Activated CD8-positive, alpha-beta T cell treated with anti-CD3 and anti-CD28 coated beads, Interleukin-2, amount 10 ng/mL, durations not matched to agents 7 days and 5 days (primary cell): ENCODE data around the gene BBC3. TPM values are rescaled to one million over a fixed set of nuclear protein-coding genes. Genes with fewer than 3 reads are reported as not detected.

Experiments
- ATAC-seq: fragments of 150-1000 bp; cut with Tn5 transposase; one replicate; pipeline ENCODE4 v1.10.0; 2021; ENCODE audit warnings: moderate library complexity
- CTCF ChIA-PET: fragments of 350-600 bp; sonication (Branson Sonifier 250); formaldehyde crosslinking; loops from one replicate; lab custom pipeline; 2021; ENCODE audit warnings: antibody characterized with exemption; lab: Charles Lee
- POLR2A ChIA-PET: fragments of 350-600 bp; sonication (Branson Sonifier 250); formaldehyde crosslinking; loops from one replicate; lab custom pipeline; 2021; ENCODE audit warnings: antibody characterized with exemption; lab: Charles Lee
- DNase-seq: peaks from one replicate; pipeline ENCODE4 v3.0.0-alpha.2; 2020
- H3K27ac Mint-ChIP-seq: one replicate; pipeline ENCODE4 v1.8.0; 2021; ENCODE audit warnings: mild to moderate bottlenecking, mixed read lengths
- H3K27me3 Mint-ChIP-seq: one replicate; pipeline ENCODE4 v1.8.0; 2021; ENCODE audit warnings: low read depth, mixed read lengths
- H3K36me3 Mint-ChIP-seq: one replicate; pipeline ENCODE4 v1.8.0; 2021; ENCODE audit warnings: low read depth, mixed read lengths
- H3K4me1 Mint-ChIP-seq: one replicate; pipeline ENCODE4 v1.8.0; 2021; ENCODE audit warnings: low read depth, mixed read lengths
- H3K4me3 Mint-ChIP-seq: one replicate; pipeline ENCODE4 v1.8.0; 2021; ENCODE audit warnings: mild to moderate bottlenecking, mixed read lengths
- H3K9me3 Mint-ChIP-seq: one replicate; pipeline ENCODE4 v1.8.0; 2022; ENCODE audit warnings: mixed read lengths; ENCODE audit not compliant: insufficient read depth
- total RNA-seq, 2 experiments: library from RNA; stranded (reverse); gene quantifications; one replicate each; pipeline ENCODE4 v1.2.3, GENCODE V29; 2021

The BBC3 gene
- total RNA-seq, 2 experiments from 2014 or later, result 15.7 to 16.8 TPM

GRCh38 chr19:47240996-47241918 is 10.3 kb upstream of the BBC3 start:
- Mint-ChIP-seq H3K27ac (no peak overlapping the region), H3K4me1 (peaks cover 42% of the 10 kb centered on the region), H3K4me3 (no peak overlapping the region), H3K36me3 (no peaks in the 10 kb centered on the region), H3K9me3 (no peaks in the 10 kb centered on the region), H3K27me3 (no peaks in the 10 kb centered on the region)
- peak; percentile 34 for ATAC-seq
- ChIA-PET POLR2A (interaction anchor here (1.1 kb wide), 1 partner anchor 15 kb away, joined by 7 read pairs; no protein-coding TSS in a partner anchor), CTCF (interaction anchor here (1.0 kb wide), 2 partner anchors 16 to 30 kb away, joined by 4 read pairs; no protein-coding TSS in a partner anchor)
- peak; percentile 92 for DNase-seq

- H3K27ac Mint-ChIP-seq, result no peak overlapping the region
- no peak for DNase-seq
- peak overlapping the region; percentile 42 for H3K4me3 Mint-ChIP-seq
- H3K4me1 Mint-ChIP-seq, result peaks cover 42% of the 10 kb centered on the region
- ChIA-PET POLR2A (interaction anchor here (1.1 kb wide), 1 partner anchor 14 kb away, joined by 7 read pairs; no protein-coding TSS in a partner anchor), CTCF (interaction anchor here (1.0 kb wide), 2 partner anchors 15 to 30 kb away, joined by 4 read pairs; no protein-coding TSS in a partner anchor)
- ATAC-seq, result no peak
- H3K27me3 Mint-ChIP-seq, result no peaks in the 10 kb centered on the region
- H3K36me3 Mint-ChIP-seq, result no peaks in the 10 kb centered on the region
- H3K9me3 Mint-ChIP-seq, result no peaks in the 10 kb centered on the region
Observed at GRCh38 chr19:47240556-47240955, 9.6 kb upstream of the BBC3 start.

GRCh38 chr19:47239610-47240296 is 8.8 kb upstream of the BBC3 start:
- Mint-ChIP-seq H3K27ac (peak overlapping the region; percentile 45), H3K27me3 (peaks cover 3% of the 10 kb centered on the region), H3K9me3 (no peaks in the 10 kb centered on the region), H3K4me1 (peaks cover 35% of the 10 kb centered on the region), H3K4me3 (peak overlapping the region; percentile 42), H3K36me3 (no peaks in the 10 kb centered on the region)
- peak; percentile 66 for DNase-seq
- ChIA-PET CTCF (interaction anchor here (1.1 to 2.8 kb wide), 4 partner anchors 8 to 109 kb away, joined by 3 to 16 read pairs (median 4); partner anchors contain the start of gene SAE1), POLR2A (interaction anchor here (0.7 kb wide), 1 partner anchor 12 kb away, joined by 4 read pairs; no protein-coding TSS in a partner anchor)
- ATAC-seq, result peak; percentile 26

- ATAC-seq (no peak), DNase-seq (peak; percentile 40)
- ChIA-PET CTCF (interaction anchor here (1.1 to 2.8 kb wide), 4 partner anchors 8 to 108 kb away, joined by 3 to 16 read pairs (median 4); partner anchors contain the start of gene SAE1), POLR2A (interaction anchor here (0.7 to 1.5 kb wide), 3 partner anchors 11 to 81 kb away, joined by 3 to 6 read pairs (median 4); no protein-coding TSS in a partner anchor)
- H3K27ac Mint-ChIP-seq, result peak overlapping the region; percentile 80
- no peaks in the 10 kb centered on the region for H3K36me3 Mint-ChIP-seq
- no peaks in the 10 kb centered on the region for H3K9me3 Mint-ChIP-seq
- H3K4me3 Mint-ChIP-seq, result peak overlapping the region; percentile 67
- H3K27me3 Mint-ChIP-seq, result peaks cover 3% of the 10 kb centered on the region
- peaks cover 29% of the 10 kb centered on the region for H3K4me1 Mint-ChIP-seq
Observed at GRCh38 chr19:47239152-47239551, 8.2 kb upstream of the BBC3 start.

GRCh38 chr19:47236072-47236675 is 5.2 kb upstream of the BBC3 start:
- ATAC-seq (no peak), DNase-seq (no peak)
- H3K27ac Mint-ChIP-seq, result no peak overlapping the region
- peaks cover 3% of the 10 kb centered on the region for H3K27me3 Mint-ChIP-seq
- H3K36me3 Mint-ChIP-seq, result peaks cover 4% of the 10 kb centered on the region
- H3K9me3 Mint-ChIP-seq, result no peaks in the 10 kb centered on the region
- POLR2A ChIA-PET, result interaction anchor here (1.2 kb wide), 1 partner anchor 10 kb away, joined by 3 read pairs; no protein-coding TSS in a partner anchor
- H3K4me1 Mint-ChIP-seq, result peaks cover 36% of the 10 kb centered on the region
- CTCF ChIA-PET, result interaction anchor here (4.7 kb wide), 1 partner anchor 8 kb away, joined by 58 read pairs; no protein-coding TSS in a partner anchor
- H3K4me3 Mint-ChIP-seq, result no peak overlapping the region

DNA sequence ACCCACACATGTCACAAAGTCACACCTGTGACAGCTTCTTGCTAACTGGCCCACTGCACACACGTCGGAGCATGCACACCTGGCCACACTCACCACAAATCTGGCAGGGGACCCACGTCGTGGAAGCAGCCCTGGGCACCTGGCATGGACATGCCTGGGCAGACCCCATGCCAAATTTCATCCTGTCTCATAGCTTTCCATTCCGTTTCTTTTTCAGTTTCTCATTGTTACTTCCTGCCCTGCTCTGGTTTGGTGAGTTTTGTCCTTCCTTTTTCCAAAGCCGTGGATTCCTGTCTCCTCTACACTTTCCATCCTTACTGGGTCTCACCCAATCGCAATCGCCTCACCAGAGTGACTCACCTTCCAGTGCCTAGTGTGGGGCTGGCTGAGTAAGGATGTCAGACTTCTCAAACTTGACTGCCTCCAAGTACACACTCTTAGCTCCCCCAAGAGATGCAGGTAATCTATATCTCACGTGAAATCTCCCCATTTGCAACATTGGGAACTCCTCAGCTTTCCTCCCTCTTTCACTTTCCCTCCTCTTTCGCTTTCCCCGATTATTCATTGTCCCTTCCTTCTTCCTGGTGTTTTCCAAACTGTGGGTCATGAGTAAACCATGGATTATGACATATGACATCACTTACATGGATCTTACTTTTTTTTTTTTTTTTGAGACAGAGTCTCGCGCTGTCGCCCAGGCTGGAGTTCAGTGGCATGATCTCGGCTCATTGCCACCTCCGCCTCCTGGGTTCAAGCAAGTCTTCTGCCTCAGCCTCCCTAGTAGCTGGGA is 1.6 kb upstream of the BBC3 start:
- CTCF ChIA-PET, result interaction anchor here (0.9 to 4.7 kb wide), 6 partner anchors 11 to 87 kb away, joined by 4 to 58 read pairs (median 8); no protein-coding TSS in a partner anchor
- POLR2A ChIA-PET, result interaction anchor here (0.7 to 1.5 kb wide), 7 partner anchors 9 to 121 kb away, joined by 3 to 12 read pairs (median 3); partner anchors contain the start of genes CCDC9 and ZC3H4
- Mint-ChIP-seq H3K27ac (peak overlapping the region; percentile 87), H3K4me3 (peak overlapping the region; percentile 72), H3K27me3 (peaks cover 3% of the 10 kb centered on the region), H3K4me1 (peaks cover 20% of the 10 kb centered on the region), H3K9me3 (no peaks in the 10 kb centered on the region), H3K36me3 (peaks cover 4% of the 10 kb centered on the region)
- ATAC-seq, result no peak
- DNase-seq, result no peak

DNA sequence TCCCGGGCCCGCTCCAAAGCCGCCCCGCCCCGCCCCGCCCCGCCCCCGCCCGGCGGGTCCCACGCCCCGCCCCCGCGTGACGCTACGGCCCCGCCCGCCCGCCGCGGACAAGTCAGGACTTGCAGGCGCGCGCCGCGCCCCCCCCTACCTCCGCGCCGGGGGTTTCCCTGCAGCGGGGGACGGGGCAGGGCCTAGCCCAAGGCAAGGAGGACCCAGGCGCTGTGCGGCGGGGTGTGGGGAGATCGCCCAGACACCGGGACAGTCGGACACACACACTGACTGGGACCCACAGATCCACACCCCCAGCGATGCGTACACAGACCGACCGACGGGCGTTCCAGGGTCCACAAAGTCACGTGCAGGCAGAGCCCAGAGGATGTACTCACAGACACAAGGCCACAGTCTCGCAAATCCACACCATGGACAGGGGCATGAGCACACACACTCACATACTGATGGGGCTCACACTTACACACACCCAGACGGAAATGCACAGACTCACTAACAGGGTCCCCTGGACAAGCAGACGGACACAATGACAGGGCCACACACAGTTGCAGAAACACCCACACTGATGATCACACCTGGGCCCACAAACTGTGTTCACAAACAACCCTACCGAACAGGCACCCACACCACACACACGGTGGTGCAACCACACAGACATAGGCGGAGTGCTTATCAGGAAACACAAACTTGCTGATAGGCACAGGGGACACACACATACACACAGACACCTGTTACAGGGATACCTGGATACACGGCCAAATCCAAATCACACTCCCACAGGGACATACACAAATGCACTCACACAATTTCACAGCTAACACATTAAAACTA is 436 bp upstream of the BBC3 start:
- ATAC-seq (peak; percentile 52), DNase-seq (peak; percentile 92)
- peaks cover 28% of the 10 kb centered on the region for H3K4me1 Mint-ChIP-seq
- peaks cover 3% of the 10 kb centered on the region for H3K27me3 Mint-ChIP-seq
- CTCF ChIA-PET, result interaction anchor here (1.4 to 4.7 kb wide), 4 partner anchors 13 to 86 kb away, joined by 4 to 58 read pairs (median 15); no protein-coding TSS in a partner anchor
- peak overlapping the region; percentile 72 for H3K4me3 Mint-ChIP-seq
- H3K27ac Mint-ChIP-seq, result peak overlapping the region; percentile 87
- POLR2A ChIA-PET, result interaction anchor here (0.8 to 1.5 kb wide), 5 partner anchors 8 to 120 kb away, joined by 3 to 12 read pairs (median 3); partner anchors contain the start of genes CCDC9 and ZC3H4
- peaks cover 6% of the 10 kb centered on the region for H3K36me3 Mint-ChIP-seq
- H3K9me3 Mint-ChIP-seq, result no peaks in the 10 kb centered on the region

GRCh38 chr19:47230054-47230920 is 712 bp downstream of the BBC3 start:
- peak overlapping the region; percentile 63 for H3K4me3 Mint-ChIP-seq
- H3K4me1 Mint-ChIP-seq, result peaks cover 33% of the 10 kb centered on the region
- H3K27ac Mint-ChIP-seq, result no peak overlapping the region
- ATAC-seq (peak; percentile 5), DNase-seq (peak; percentile 87)
- H3K36me3 Mint-ChIP-seq, result peaks cover 11% of the 10 kb centered on the region
- no peaks in the 10 kb centered on the region for H3K9me3 Mint-ChIP-seq
- ChIA-PET POLR2A (no interaction called here), CTCF (interaction anchor here (1.0 to 8.6 kb wide), 2 partner anchors 16 to 80 kb away, joined by 3 to 143 read pairs; no protein-coding TSS in a partner anchor)
- H3K27me3 Mint-ChIP-seq, result peaks cover 1% of the 10 kb centered on the region

- DNase-seq, result peak; percentile 51
- no peaks in the 10 kb centered on the region for H3K9me3 Mint-ChIP-seq
- CTCF ChIA-PET, result interaction anchor here (1.0 to 8.6 kb wide), 3 partner anchors 16 to 79 kb away, joined by 3 to 143 read pairs (median 109); no protein-coding TSS in a partner anchor
Observed at GRCh38 chr19:47229676-47230053, 1.3 kb downstream of the BBC3 start.

More at GRCh38 chr19:47229676-47230053, 1.3 kb downstream of the BBC3 start:
- Mint-ChIP-seq H3K27ac (no peak overlapping the region), H3K4me1 (peaks cover 34% of the 10 kb centered on the region), H3K36me3 (peaks cover 12% of the 10 kb centered on the region), H3K4me3 (no peak overlapping the region), H3K27me3 (no peaks in the 10 kb centered on the region)
- ATAC-seq, result no peak
- POLR2A ChIA-PET, result no interaction called here
